ENCODE measurements around the gene SENP1. TPM values are rescaled to one million over a fixed set of nuclear protein-coding genes. Genes with fewer than 3 reads are reported as not detected.
"Not testable (repeated sequence)": the region's sequence is repeated elsewhere in the genome, so short reads cannot be mapped to it uniquely, and the experiment has no call there.

Gene SENP1
- total RNA-seq, 1 donor: 23.9 TPM

GRCh38 chr12:48129376-48129775 is 23.5 kb upstream of the SENP1 start:
- Histone ChIP-seq H4K20me1 (ENCODE audit: insufficient read depth, low read length) (no peaks in the 10 kb centered on the region), H3K9me3 (ENCODE audit: low read depth, low read length) (no peaks in the 10 kb centered on the region), H3K27me3 (ENCODE audit: insufficient read depth, low read length) (no peaks in the 10 kb centered on the region), H3K4me3 (ENCODE audit: insufficient read depth, low read length) (no peak overlapping the region), H3K79me2 (ENCODE audit: insufficient read depth, low read length) (peaks cover 4% of the 10 kb centered on the region), H3K4me1 (ENCODE audit: insufficient read depth, low read length) (no peaks in the 10 kb centered on the region), H3K36me3 (ENCODE audit: insufficient read depth, low read length) (peaks cover 67% of the 10 kb centered on the region), H2AFZ (ENCODE audit: low read length) (no peak overlapping the region), H3K27ac (ENCODE audit: low read depth, low read length) (no peak overlapping the region), H3K4me2 (ENCODE audit: insufficient read depth, low read length) (no peak overlapping the region)
- TF ChIP-seq CTCF (IDR thresholded peaks at IDR 0.05; ENCODE audit: extremely low read depth, low read depth, low read length): no peak
- no peak for DNase-seq (ENCODE audit: insufficient read length, low spot score, missing footprints)

- Histone ChIP-seq H3K27me3 (ENCODE audit: insufficient read depth, low read length) (no peaks in the 10 kb centered on the region), H3K79me2 (ENCODE audit: insufficient read depth, low read length) (peaks cover 4% of the 10 kb centered on the region), H3K4me1 (ENCODE audit: insufficient read depth, low read length) (no peaks in the 10 kb centered on the region), H3K36me3 (ENCODE audit: insufficient read depth, low read length) (peaks cover 67% of the 10 kb centered on the region), H3K9me3 (ENCODE audit: low read depth, low read length) (no peaks in the 10 kb centered on the region), H3K4me2 (ENCODE audit: insufficient read depth, low read length) (no peak overlapping the region), H3K27ac (ENCODE audit: low read depth, low read length) (no peak overlapping the region), H4K20me1 (ENCODE audit: insufficient read depth, low read length) (no peaks in the 10 kb centered on the region), H2AFZ (ENCODE audit: low read length) (no peak overlapping the region), H3K4me3 (ENCODE audit: insufficient read depth, low read length) (no peak overlapping the region)
- no peak for DNase-seq (ENCODE audit: insufficient read length, low spot score, missing footprints)
- TF ChIP-seq CTCF (IDR thresholded peaks at IDR 0.05; ENCODE audit: extremely low read depth, low read depth, low read length): no peak
These were observed 22.9 kb upstream of the SENP1 start for GRCh38 chr12:48128800-48129199.

GRCh38 chr12:48126953-48127630 is 21.2 kb upstream of the SENP1 start:
- H2AFZ ChIP-seq (ENCODE audit: low read length): no peak overlapping the region
- no peaks in the 10 kb centered on the region for H3K27me3 ChIP-seq (ENCODE audit: insufficient read depth, low read length)
- peaks cover 64% of the 10 kb centered on the region for H3K36me3 ChIP-seq (ENCODE audit: insufficient read depth, low read length)
- no peaks in the 10 kb centered on the region for H3K4me1 ChIP-seq (ENCODE audit: insufficient read depth, low read length)
- no peak overlapping the region for H3K4me2 ChIP-seq (ENCODE audit: insufficient read depth, low read length)
- no peak for DNase-seq (ENCODE audit: insufficient read length, low spot score, missing footprints)
- H4K20me1 ChIP-seq (ENCODE audit: insufficient read depth, low read length): no peaks in the 10 kb centered on the region
- H3K79me2 ChIP-seq (ENCODE audit: insufficient read depth, low read length): peaks cover 8% of the 10 kb centered on the region
- H3K9me3 ChIP-seq (ENCODE audit: low read depth, low read length): no peaks in the 10 kb centered on the region
- no peak overlapping the region for H3K4me3 ChIP-seq (ENCODE audit: insufficient read depth, low read length)
- no peak for TF ChIP-seq CTCF (IDR thresholded peaks at IDR 0.05; ENCODE audit: extremely low read depth, low read depth, low read length)
- H3K27ac ChIP-seq (ENCODE audit: low read depth, low read length): no peak overlapping the region

GRCh38 chr12:48125985-48126384 is 20.1 kb upstream of the SENP1 start:
- no peak overlapping the region for H3K27ac ChIP-seq (ENCODE audit: low read depth, low read length)
- H3K36me3 ChIP-seq (ENCODE audit: insufficient read depth, low read length): peaks cover 59% of the 10 kb centered on the region
- TF ChIP-seq CTCF (IDR thresholded peaks at IDR 0.05; ENCODE audit: extremely low read depth, low read depth, low read length): no peak
- no peaks in the 10 kb centered on the region for H3K9me3 ChIP-seq (ENCODE audit: low read depth, low read length)
- DNase-seq (ENCODE audit: insufficient read length, low spot score, missing footprints): no peak
- H3K27me3 ChIP-seq (ENCODE audit: insufficient read depth, low read length): no peaks in the 10 kb centered on the region
- no peaks in the 10 kb centered on the region for H3K4me1 ChIP-seq (ENCODE audit: insufficient read depth, low read length)
- no peak overlapping the region for H3K4me3 ChIP-seq (ENCODE audit: insufficient read depth, low read length)
- no peak overlapping the region for H3K4me2 ChIP-seq (ENCODE audit: insufficient read depth, low read length)
- peaks cover 19% of the 10 kb centered on the region for H3K79me2 ChIP-seq (ENCODE audit: insufficient read depth, low read length)
- H4K20me1 ChIP-seq (ENCODE audit: insufficient read depth, low read length): peaks cover 3% of the 10 kb centered on the region
- no peak overlapping the region for H2AFZ ChIP-seq (ENCODE audit: low read length)

- not testable (repeated sequence) for H3K9me3 ChIP-seq (ENCODE audit: low read depth, low read length); H3K4me3 ChIP-seq (ENCODE audit: insufficient read depth, low read length); H4K20me1 ChIP-seq (ENCODE audit: insufficient read depth, low read length); H3K4me2 ChIP-seq (ENCODE audit: insufficient read depth, low read length); H3K27ac ChIP-seq (ENCODE audit: low read depth, low read length); H3K27me3 ChIP-seq (ENCODE audit: insufficient read depth, low read length); H2AFZ ChIP-seq (ENCODE audit: low read length); DNase-seq (ENCODE audit: insufficient read length, low spot score, missing footprints); H3K4me1 ChIP-seq (ENCODE audit: insufficient read depth, low read length)
- Histone ChIP-seq H3K36me3 (ENCODE audit: insufficient read depth, low read length) (peaks cover 55% of the 10 kb centered on the region), H3K79me2 (ENCODE audit: insufficient read depth, low read length) (peaks cover 24% of the 10 kb centered on the region)
These were observed 19.7 kb upstream of the SENP1 start for GRCh38 chr12:48125542-48125941.

All from osteoblast (primary cell).